Common myeloid progenitor, CD34-positive (primary cell): Measurements from ENCODE around the gene FRY.

Experiments used
- CTCF ChIA-PET: fragments of 350-600 bp; sonication (Branson Sonifier 250); formaldehyde crosslinking; loops from one replicate; lab custom pipeline; 2021; ENCODE audit warnings: antibody characterized with exemption; lab: Charles Lee
- POLR2A ChIA-PET: fragments of 350-600 bp; sonication (Branson Sonifier 250); formaldehyde crosslinking; loops from one replicate; lab custom pipeline; 2021; ENCODE audit warnings: antibody characterized with exemption; lab: Charles Lee
- DNase-seq, 3 donors: peaks; one replicate each; pipeline versions ENCODE4 v3.0.0 to v3.0.0-alpha.2; 2013
- H3K27ac ChIP-seq, 2 experiments: 1 replicate in 1 of 2; 2 replicates in 1 of 2; pipeline ENCODE4 v1.7.0; 2013; ENCODE audit warnings: inconsistent platforms in 2 of 2, low read length in 2 of 2, mild to moderate bottlenecking in 2 of 2, low read depth in 1 of 2, moderate library complexity in 1 of 2; ENCODE audit not compliant: severe bottlenecking in 2 of 2, insufficient read depth in 1 of 2, poor library complexity in 1 of 2
- H3K27me3 ChIP-seq, 5 experiments: replicated peaks in 2 of 5; 1 replicate in 3 of 5; 2 replicates in 2 of 5; pipeline versions ENCODE4 v1.6.1 to v1.7.0; 2013; ENCODE audit warnings: low read length in 4 of 5, mild to moderate bottlenecking in 2 of 5, moderate library complexity in 2 of 5, inconsistent platforms in 1 of 5; ENCODE audit not compliant: insufficient read depth in 5 of 5, control insufficient read depth in 4 of 5
- H3K36me3 ChIP-seq, 4 experiments: 1 replicate in 2 of 4; 2 replicates in 2 of 4; pipeline versions ENCODE4 v1.6.1 to v1.7.0; 2013; ENCODE audit warnings: low read length in 3 of 4, control low read depth in 1 of 4, mild to moderate bottlenecking in 1 of 4; ENCODE audit not compliant: control insufficient read depth in 4 of 4, insufficient read depth in 4 of 4
- H3K4me1 ChIP-seq, 4 experiments: 1 replicate in 3 of 4; 2 replicates in 1 of 4; pipeline versions ENCODE4 v1.6.1 to v1.7.1; 2013; ENCODE audit warnings: low read length in 3 of 4, mild to moderate bottlenecking in 3 of 4, control low read depth in 1 of 4, inconsistent platforms in 1 of 4, moderate library complexity in 1 of 4; ENCODE audit not compliant: control insufficient read depth in 4 of 4, insufficient read depth in 4 of 4; ENCODE audit errors: control extremely low read depth in 1 of 4
- H3K4me3 ChIP-seq, 7 experiments: 1 replicate in 4 of 7; 2 replicates in 3 of 7; pipeline versions ENCODE4 v1.5.1 to v1.7.0; 2013; ENCODE audit warnings: mild to moderate bottlenecking in 7 of 7, low read length in 6 of 7, moderate library complexity in 6 of 7, inconsistent platforms in 2 of 7, low read depth in 2 of 7, control low read depth in 1 of 7; ENCODE audit not compliant: insufficient read depth in 4 of 7, control insufficient read depth in 1 of 7; ENCODE audit errors: extremely low read depth in 1 of 7
- H3K9me3 ChIP-seq, 5 experiments: 1 replicate in 4 of 5; 2 replicates in 1 of 5; pipeline versions ENCODE4 v1.6.1 to v1.7.1; 2013; ENCODE audit warnings: low read length in 4 of 5, mild to moderate bottlenecking in 2 of 5, inconsistent platforms in 1 of 5, low read depth in 1 of 5, moderate library complexity in 1 of 5; ENCODE audit not compliant: control insufficient read depth in 4 of 5, insufficient read depth in 2 of 5; ENCODE audit errors: control extremely low read depth in 1 of 5
- WGBS: methylation state at CpG from one replicate; pipeline ENCODE4 v1.1.5; 2013; ENCODE audit not compliant: insufficient coverage; 5-methylcytosine and 5-hydroxymethylcytosine counted together

The FRY gene

DNA sequence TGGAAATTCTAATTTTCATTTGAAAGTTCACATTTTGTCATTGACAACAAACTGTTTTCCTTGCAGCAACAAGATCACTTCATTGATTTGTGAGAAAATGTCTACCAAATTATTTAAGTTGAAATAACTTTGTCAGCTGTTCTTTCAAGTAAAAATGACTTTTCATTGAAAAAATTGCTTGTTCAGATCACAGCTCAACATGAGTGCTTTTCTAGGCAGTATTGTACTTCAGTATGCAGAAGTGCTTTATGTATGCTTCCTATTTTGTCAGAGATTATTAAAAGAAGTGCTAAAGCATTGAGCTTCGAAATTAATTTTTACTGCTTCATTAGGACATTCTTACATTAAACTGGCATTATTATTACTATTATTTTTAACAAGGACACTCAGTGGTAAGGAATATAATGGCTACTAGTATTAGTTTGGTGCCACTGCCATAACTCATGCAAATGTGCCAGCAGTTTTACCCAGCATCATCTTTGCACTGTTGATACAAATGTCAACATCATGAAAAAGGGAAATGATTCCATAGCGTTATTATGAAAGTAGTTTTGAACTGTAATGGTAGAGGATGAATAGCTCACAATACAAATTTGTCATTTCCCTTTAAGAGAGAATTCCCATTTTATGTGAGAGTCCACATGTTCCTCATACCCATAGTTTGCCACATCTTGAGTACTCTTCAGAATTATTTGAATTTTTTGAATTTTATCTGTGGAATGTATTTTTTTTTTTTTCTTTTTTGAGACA, 286.3 kb downstream of the FRY start:
- Histone ChIP-seq H3K36me3 (peaks cover 0 to 26% (median 14%) of the 10 kb centered on the region in 4 experiments), H3K27ac (no peak overlapping the region), H3K9me3 (peaks cover 0 to 3% (median 0%) of the 10 kb centered on the region in 5 experiments), H3K27me3 (no peaks in the 10 kb centered on the region), H3K4me1 (peaks cover 9 to 22% (median 20%) of the 10 kb centered on the region in 4 experiments), H3K4me3 (no peak overlapping the region)
- DNase-seq, result peak in 2 of 3 donors; percentile 14 to 36
- no CpG with 5 or more reads among the region's 2 CpGs for WGBS
- CTCF ChIA-PET, result interaction anchor here (0.8 to 1.6 kb wide), 6 partner anchors 9 to 123 kb away, joined by 3 to 5 read pairs (median 3); no protein-coding TSS in a partner anchor
- POLR2A ChIA-PET, result no interaction called here

DNA sequence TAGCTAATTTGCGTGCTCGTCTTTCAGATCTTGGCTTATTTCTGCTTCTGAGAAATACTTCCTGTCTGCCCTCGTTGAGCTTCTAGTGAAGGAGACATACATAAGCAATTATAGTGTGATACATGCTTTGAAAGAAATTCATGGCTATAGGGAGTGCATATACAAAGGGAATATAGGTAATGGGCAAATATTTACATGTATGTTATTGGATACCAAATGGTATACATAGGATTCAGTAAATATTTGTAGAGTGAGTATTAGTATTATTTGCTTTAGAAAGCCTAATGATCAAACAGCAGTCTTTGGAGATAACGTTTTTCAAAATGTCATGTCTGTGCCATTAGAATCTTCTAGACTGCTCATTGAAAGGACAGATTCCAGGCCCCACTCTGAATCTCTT, 289.0 kb downstream of the FRY start:
- Histone ChIP-seq H3K4me3 (no peak overlapping the region), H3K9me3 (peaks cover 0 to 3% (median 0%) of the 10 kb centered on the region in 5 experiments), H3K4me1 (peaks cover 9 to 13% (median 11%) of the 10 kb centered on the region in 4 experiments), H3K27ac (no peak overlapping the region), H3K36me3 (peaks cover 0 to 34% (median 18%) of the 10 kb centered on the region in 4 experiments), H3K27me3 (no peaks in the 10 kb centered on the region)
- 100% methylated on average over 1 of the region's 4 CpGs for whole genome bisulfite sequencing
- ChIA-PET POLR2A (no interaction called here), CTCF (interaction anchor here (0.8 kb wide), 1 partner anchor 14 kb away, joined by 3 read pairs; no protein-coding TSS in a partner anchor)
- DNase-seq, result no peak

DNA sequence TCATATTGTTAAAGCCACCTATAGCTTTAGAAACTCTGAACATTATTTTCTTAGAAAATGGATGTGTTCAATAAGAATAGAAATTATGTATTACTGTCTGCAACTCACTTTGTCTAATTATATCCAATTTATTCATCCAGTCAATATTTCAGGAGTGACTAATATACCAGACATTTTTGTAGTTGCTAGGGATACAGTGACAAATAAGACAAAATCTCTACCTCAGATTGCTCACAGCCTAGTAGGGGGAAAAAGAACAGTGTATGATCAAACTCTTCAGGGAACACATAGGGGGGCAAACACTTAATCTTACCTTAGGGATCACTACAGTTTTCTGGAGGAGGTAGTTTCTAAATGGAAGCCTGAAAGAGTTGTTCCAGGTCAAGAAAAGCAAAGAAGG, 292.3 kb downstream of the FRY start:
- DNase-seq, result no peak
- CTCF ChIA-PET, result interaction anchor here (1.1 kb wide), 1 partner anchor 13 kb away, joined by 3 read pairs; no protein-coding TSS in a partner anchor
- Histone ChIP-seq H3K27me3 (no peaks in the 10 kb centered on the region), H3K27ac (no peak overlapping the region), H3K4me3 (no peak overlapping the region), H3K4me1 (no peaks in the 10 kb centered on the region), H3K36me3 (peaks cover 0 to 42% (median 20%) of the 10 kb centered on the region in 4 experiments), H3K9me3 (peaks cover 0 to 3% (median 0%) of the 10 kb centered on the region in 5 experiments)
- POLR2A ChIA-PET, result no interaction called here

DNA sequence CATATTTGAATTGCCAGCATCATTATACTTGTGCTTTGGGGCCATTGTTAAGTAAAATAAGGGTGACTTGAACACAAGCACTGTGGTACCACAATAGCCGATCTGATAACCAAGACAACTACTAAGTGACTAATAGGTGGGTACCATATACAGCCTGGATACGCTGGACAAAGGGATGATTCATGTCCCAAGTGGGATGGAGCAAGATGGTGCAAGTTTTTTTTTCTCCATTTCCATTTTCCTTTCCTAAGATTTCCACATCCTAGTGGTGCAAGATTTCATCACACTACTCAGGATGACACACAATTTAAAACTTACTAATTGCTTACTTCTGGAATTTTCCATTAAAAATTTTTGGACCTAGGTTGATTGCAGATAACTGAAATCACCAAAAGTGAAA, 298.9 kb downstream of the FRY start:
- Histone ChIP-seq H3K27me3 (no peaks in the 10 kb centered on the region), H3K9me3 (peaks cover 0 to 2% (median 0%) of the 10 kb centered on the region in 5 experiments), H3K27ac (no peak overlapping the region), H3K4me1 (no peaks in the 10 kb centered on the region), H3K36me3 (peaks cover 5 to 49% (median 20%) of the 10 kb centered on the region in 4 experiments), H3K4me3 (no peak overlapping the region)
- 86% methylated on average over 2 of the region's 2 CpGs for WGBS
- ChIA-PET POLR2A (no interaction called here), CTCF (interaction anchor here (1.2 to 1.8 kb wide), 4 partner anchors 9 to 15 kb away, joined by 3 to 5 read pairs (median 4); partner anchors contain the start of genes BRCA2 and ZAR1L)
- no peak for DNase-seq

DNA sequence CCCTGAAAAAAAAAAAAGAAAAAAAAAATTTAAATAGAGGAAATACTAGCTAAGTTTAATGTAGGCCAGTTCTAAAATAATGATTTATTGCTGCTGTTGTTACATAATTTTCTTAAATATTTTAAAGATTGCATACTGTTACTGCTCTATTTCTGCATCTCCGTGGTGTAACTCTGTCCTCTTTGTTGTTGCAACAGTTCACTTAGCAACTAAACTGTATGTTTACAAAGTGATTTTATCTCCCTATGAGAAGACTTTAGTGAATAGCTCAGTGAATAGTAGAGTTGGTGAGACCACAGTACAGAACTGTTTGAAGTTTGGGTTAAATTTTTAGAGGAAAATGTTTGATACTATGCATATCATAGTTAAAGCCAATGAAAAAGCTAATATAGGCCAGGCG, 303.1 kb downstream of the FRY start:
- Histone ChIP-seq H3K27ac (no peak overlapping the region), H3K36me3 (peaks cover 13 to 61% (median 28%) of the 10 kb centered on the region in 4 experiments), H3K9me3 (peaks cover 0 to 2% (median 0%) of the 10 kb centered on the region in 5 experiments), H3K4me3 (no peak overlapping the region), H3K27me3 (no peaks in the 10 kb centered on the region), H3K4me1 (no peaks in the 10 kb centered on the region)
- DNase-seq, result peak in 2 of 3 donors; percentile 59 to 72
- 92% methylated on average over 1 of the region's 2 CpGs for WGBS
- POLR2A ChIA-PET, result no interaction called here
- CTCF ChIA-PET, result no interaction called here

DNA sequence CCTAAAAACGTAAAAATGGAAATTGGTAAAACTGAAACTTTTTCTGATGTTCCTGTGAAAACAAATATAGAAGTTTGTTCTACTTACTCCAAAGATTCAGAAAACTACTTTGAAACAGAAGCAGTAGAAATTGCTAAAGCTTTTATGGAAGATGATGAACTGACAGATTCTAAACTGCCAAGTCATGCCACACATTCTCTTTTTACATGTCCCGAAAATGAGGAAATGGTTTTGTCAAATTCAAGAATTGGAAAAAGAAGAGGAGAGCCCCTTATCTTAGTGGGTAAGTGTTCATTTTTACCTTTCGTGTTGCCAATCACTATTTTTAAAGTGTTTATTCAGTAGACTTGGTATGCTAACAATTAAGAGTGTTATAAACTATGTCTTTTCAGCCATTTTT, 309.3 kb downstream of the FRY start:
- Histone ChIP-seq H3K9me3 (no peaks in the 10 kb centered on the region), H3K4me3 (peak overlapping the region in 1 of 7 experiments; percentile 6), H3K36me3 (peaks cover 5 to 19% (median 11%) of the 10 kb centered on the region in 4 experiments), H3K27me3 (no peaks in the 10 kb centered on the region), H3K4me1 (peaks cover 0 to 8% (median 3%) of the 10 kb centered on the region in 4 experiments), H3K27ac (peak overlapping the region in 1 of 2 experiments; percentile 39)
- DNase-seq, result peak; percentile 59 to 90 (median 82)
- ChIA-PET POLR2A (no interaction called here), CTCF (no interaction called here)
- WGBS, result no CpG with 5 or more reads among the region's 3 CpGs

DNA sequence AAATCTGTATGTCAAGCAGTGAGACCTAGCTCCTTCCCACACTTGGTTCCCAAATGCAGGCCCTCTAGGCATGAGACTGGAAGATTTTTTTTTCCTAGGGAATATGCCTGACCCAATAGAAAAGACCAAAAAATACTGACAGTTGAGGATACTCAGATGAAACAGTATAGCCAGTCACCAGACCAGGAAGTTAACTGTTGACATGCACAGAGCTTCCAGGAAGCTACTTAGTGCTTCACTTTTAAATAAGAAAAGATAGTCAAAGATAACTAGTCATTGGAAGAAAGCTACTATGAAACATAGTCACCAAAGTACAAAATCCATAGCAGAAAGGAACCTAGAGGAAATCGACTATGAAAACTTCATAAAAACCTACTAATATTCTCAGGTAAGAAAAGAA, 316.1 kb downstream of the FRY start:
- CTCF ChIA-PET, result interaction anchor here (1.6 kb wide), 1 partner anchor 12 kb away, joined by 4 read pairs; no protein-coding TSS in a partner anchor
- DNase-seq, result no peak

More for the DNA sequence above, 316.1 kb downstream of the FRY start:
- no peak overlapping the region for H3K4me3 ChIP-seq
- WGBS, result no CpG with 5 or more reads among the region's 1 CpG
- no peaks in the 10 kb centered on the region for H3K9me3 ChIP-seq
- no peaks in the 10 kb centered on the region for H3K4me1 ChIP-seq
- H3K27ac ChIP-seq, result no peak overlapping the region
- POLR2A ChIA-PET, result no interaction called here
- no peaks in the 10 kb centered on the region for H3K27me3 ChIP-seq
- H3K36me3 ChIP-seq, result peaks cover 5 to 29% (median 16%) of the 10 kb centered on the region in 4 experiments
